IPS-18c (cell line): ENCODE data around the gene TBX5.

ENCODE experiments used
- H3K4me3 ChIP-seq: 2 replicates; pipeline ENCODE4 v1.7.0; 2013; ENCODE audit warnings: low read depth, mild to moderate bottlenecking, low read length, moderate library complexity; ENCODE audit not compliant: insufficient read depth
- H3K9me3 ChIP-seq: one replicate; pipeline ENCODE4 v1.6.1; 2013; ENCODE audit warnings: mild to moderate bottlenecking, low read length, moderate library complexity; ENCODE audit not compliant: control insufficient read depth, insufficient read depth

TBX5 gene

DNA sequence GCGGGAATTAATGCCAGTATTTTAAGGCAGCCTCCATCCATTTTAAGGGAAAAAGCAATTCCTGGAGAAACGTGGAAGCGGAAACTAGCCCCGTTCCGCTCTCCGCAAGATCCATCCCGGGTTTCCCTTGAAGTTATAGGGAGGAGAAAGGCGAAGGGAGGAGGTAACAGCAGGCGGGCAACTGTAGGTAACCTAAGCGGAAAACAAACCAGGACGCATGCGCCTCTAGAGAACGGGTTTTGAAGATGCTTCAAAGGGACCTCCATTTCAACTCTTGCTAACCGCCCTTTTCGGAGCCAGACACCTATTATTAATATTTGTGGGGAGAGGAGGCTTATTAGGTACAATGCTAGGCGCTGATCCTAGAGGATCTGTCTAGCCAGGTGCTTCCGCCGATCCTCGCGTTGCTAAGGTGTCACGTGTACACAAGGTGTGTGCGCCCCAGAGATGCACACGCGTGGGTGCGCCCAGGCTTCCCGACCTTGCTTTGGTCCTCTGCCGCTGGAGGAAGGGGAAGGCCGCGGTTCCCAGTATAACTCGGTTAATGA, 6.2 kb downstream of the TBX5 start:
- peaks cover 4% of the 10 kb centered on the region for H3K9me3 ChIP-seq
- H3K4me3 ChIP-seq, result no peak overlapping the region; the same call in 1 of the 2 replicates

DNA sequence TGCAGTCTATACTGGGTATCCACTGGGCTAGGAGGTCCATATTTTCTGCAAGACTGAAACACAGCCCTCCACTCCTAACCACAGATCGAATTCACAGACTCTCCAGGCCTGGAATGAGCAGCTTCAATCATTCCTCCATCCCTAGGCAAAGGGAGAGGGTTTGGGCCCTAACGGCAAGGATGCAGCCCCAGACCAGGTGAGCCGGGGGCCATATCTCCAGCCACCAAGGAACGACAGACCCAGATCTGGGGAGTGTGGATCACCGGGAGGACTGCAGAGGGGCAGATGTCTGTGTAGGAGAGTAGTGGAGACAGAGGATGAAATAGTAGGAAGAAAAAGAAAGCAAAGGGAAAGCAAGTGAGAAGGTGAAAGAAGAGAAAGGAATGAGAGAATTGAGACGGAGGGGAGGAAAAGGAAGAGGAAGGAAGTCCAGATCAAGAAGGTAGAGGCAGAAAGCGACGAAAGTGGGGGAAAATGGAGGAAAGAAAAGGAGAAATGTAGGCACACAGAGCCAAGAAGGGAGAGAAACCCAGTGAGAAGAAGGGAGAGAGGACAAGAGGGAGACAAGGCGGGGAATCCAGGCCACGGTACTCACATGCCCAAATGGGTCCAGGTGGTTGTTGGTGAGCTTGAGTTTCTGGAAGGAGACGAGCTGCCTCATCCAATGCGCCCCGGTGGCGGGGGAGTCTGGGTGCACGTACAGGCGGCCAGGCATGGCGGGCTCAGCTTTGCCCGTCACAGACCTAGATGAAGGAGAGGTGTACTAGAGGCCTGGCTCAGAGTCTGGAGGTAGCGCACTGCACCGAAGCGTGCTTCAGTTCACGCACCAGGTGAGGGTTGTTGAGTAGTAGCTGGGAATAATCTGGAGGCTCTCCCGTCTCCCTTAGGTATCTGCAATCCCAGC, 7.7 kb downstream of the TBX5 start:
- Histone ChIP-seq H3K4me3 (no peak overlapping the region), H3K9me3 (peaks cover 4% of the 10 kb centered on the region)

DNA sequence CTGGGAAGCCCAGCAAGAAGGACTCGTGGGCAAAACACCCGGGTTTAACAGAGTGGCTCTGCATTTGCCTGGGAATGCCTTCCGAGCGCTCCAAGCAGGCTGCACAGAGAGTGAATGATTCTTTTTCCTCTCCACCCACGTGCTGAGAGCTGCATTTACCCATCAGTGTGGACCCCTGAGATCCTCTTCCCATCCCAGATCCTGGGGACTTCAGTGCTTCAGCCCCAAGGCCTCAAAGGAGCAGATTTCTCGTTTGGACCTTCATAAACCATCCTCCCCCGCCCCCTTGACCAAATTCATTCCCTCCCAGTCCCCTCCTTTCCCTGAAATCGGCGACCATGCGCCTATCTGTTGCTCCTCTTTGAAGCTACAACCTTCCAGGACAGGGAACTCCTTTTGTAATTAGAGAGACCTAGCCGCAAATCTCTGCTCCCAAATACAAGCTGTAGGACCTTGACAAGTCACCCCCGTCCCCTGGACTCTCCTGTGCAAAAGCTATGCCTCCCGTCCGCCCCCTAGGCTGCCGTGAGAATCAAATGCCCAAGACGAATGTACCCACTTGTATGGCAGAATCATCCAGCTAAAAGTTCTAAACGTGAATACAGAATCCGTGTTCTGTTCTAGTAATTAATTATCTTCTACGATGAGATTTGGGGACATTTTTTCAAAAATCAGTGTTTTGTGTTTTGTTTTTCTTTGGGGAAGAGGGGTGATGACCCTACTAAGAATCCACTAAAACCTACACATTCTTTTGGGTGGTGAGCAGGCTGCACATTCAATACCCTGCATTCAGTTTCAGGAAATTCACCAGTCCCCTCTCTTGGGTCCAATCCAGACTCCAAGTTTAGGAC, 8.8 kb downstream of the TBX5 start:
- Histone ChIP-seq H3K4me3 (no peak overlapping the region), H3K9me3 (peaks cover 4% of the 10 kb centered on the region)

DNA sequence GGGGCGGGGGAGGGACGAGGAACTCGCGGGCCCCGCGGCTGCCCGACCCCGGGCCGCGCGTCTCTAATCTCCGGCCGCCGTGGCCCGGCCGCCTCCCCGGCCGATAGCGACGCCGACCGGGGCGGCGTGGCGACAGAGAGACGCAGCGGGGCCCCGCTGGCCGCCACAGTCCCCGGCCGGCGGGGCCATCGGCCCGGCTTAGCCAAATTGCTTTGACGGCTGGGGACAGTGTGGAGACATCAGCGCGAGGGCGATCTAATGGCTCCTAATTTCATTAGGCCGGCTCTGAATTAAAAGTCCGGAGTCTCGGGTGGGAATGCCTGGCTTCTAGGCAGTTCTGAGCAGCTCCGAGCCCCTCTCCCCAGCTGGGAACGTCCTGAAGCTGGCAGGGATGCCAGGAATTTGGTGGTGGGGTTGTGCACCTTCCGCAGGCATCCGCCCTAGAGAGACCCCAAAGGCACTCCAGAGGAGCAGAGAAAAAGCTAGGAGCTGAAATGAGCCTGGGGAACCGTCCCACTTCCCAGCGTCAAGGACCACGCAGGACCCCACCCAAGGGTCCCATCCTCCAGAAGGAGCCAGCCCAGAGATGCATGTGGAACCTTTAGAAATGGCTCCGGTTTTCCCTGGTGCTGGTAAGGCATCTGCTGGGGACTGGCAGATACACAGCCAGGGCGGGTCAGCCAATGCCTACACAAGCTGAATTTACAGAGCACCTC, 9.6 kb downstream of the TBX5 start:
- Histone ChIP-seq H3K9me3 (peaks cover 2% of the 10 kb centered on the region), H3K4me3 (no peak overlapping the region; the same call in 1 of the 2 replicates)

DNA sequence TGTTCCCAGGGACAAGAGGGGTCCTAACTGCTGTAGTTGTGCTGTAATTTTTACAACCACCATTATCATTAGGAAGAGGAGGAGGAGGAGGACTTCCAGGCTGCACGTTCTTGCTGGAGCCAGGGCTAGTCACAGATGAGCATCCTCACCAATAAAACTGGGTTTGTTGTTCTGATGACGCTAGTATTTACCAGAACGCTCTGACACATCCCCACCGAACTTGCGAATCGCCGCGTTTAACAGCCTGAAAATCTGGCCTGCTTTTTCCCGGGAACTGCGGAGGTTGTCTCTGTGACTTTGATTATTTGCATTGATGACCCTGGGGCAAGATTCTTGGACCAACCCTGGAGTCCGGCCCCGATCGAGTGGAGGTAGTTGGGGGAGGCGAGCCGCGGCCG, 10.2 kb downstream of the TBX5 start:
- Histone ChIP-seq H3K9me3 (no peaks in the 10 kb centered on the region), H3K4me3 (no peak overlapping the region; the same call in 1 of the 2 replicates)

DNA sequence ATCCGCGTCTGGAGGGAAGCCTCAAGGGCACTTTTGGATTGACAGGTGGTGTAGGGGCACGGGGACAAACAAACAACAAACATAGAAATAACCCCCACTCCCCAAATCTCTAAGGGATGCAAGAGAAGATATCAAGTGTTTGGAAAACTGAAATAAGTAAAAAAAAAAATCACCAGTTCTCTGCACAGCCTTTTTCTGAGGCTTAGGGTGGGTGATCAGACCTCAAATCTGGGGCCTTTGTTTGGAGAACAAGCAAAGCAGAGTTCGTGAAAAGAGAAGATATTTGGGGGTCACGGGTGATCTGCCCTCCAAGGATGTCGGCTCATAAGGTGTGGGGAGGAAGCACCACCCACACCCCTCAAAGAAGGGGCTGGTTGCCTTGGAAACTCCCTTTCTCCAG, 10.7 kb downstream of the TBX5 start:
- no peak overlapping the region for H3K4me3 ChIP-seq

DNA sequence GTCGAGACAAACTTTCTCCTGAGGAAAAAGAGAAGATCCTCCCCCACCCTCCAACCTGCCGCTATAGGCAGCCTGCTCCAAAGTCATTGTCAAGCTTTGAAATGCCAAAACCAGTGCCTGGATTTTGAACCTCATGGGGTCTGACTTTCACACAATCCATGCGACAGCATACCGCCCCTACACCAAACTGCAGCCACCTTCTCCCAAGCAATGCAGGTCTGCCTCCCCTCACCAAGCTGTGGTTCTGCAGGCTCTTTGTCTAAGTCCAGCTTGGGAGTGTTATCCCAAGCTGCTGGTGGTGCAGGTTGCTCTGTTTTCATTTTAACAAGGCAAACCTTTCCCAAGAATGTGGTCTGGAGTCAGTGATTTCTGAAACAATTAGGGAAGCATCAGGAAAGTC, 12.4 kb downstream of the TBX5 start:
- no peaks in the 10 kb centered on the region for H3K9me3 ChIP-seq

More for the DNA sequence above, 10.7 kb downstream of the TBX5 start:
- no peaks in the 10 kb centered on the region for H3K9me3 ChIP-seq

DNA sequence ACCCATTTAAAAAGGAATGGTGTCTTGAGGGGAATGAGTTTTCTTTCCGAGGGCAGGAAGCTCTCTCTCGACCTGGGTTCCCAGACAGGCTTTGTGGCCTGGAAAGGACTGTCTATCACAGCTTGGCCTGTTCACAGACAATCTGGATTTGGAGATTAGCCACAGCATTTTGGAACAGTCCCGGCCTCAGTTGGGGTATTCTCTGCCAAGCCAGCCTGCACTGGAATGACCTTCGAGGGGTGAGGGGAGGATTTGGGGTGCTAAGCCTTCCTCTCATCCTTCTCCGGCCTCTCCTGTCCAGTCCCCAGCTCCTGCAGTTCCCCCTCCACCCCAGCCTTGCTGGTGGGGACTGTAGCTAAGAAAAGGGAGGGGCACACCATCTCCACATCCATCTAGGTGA, 13.0 kb downstream of the TBX5 start:
- Histone ChIP-seq H3K9me3 (no peaks in the 10 kb centered on the region), H3K4me3 (no peak overlapping the region)

More for the DNA sequence above, 12.4 kb downstream of the TBX5 start:
- H3K4me3 ChIP-seq, result no peak overlapping the region

DNA sequence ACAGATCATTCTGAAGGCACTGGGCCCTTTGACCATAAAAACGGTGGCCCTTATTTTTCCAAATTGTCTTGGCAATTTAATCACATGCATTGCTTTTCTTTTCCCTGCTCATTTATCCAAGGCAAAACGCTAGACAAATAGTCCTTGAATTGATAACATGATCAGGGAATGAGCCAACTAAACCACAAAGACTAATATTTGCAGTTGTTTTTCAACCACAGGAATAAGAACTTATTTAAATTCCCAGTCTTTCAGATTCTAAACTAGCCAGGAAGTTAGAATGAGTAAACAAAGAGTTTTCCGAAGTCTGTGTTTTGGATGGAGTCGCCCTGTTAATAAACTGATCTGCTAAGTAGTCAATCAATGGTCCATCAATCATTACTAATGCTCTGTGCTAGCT, 14.9 kb downstream of the TBX5 start:
- H3K9me3 ChIP-seq, result no peaks in the 10 kb centered on the region
- no peak overlapping the region for H3K4me3 ChIP-seq

DNA sequence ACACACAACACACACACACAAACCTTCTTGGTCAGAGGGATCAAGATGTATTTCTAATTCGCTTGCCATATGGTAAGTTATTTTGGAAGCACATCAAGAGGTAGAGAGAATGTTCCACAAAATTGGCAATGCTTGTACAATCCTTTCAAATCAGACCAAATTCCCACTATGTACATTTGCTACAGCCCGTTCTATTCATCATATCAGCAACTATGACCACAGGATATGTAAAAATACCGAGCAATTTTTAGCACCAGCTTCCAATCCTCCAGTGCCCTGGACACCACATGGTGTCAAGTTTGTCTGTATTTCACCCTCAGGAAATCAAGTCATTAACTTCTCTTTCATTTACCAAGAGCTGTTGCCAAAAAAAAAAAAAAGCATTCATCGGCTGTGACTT, 21.2 kb downstream of the TBX5 start:
- Histone ChIP-seq H3K9me3 (no peaks in the 10 kb centered on the region), H3K4me3 (no peak overlapping the region)

DNA sequence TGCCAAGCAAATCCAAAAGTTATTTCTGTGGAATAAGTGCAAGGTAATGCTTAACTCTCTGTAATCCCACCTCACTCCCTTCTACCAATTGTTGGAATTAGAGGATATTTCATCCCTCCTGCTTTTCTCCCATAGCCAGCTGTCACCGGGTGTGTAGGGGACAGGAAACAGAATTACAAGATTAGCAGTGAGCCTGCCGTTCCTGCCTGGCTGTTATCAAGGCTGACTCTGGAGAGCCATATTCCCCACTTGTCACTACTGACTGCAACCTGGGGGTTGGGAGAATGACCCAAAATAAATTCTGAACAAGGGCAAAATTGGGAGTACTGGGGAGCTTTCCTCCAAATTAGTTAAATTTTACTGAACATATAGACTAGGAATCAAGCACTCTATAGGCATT, 24.8 kb downstream of the TBX5 start:
- Histone ChIP-seq H3K9me3 (no peaks in the 10 kb centered on the region), H3K4me3 (no peak overlapping the region)

DNA sequence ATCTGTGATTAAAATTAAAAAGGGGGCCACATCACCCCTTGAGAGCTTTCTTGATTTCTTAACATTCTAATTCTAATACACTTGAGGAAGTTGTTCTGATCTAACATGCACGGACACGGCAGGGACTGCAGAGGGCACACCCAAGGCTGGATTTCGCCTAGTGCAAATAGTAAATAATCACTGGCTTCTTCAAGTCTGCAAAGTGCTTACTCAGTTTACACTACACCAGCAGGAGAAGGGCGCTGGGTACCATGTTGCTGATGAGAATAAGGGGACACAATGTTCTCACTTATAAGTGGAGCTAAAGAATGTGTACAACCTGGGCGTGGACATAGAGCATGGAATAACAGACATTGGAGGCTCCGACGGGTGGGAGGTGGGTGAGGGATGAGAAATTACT, 34.2 kb downstream of the TBX5 start:
- H3K9me3 ChIP-seq, result peaks cover 3% of the 10 kb centered on the region
- no peak overlapping the region for H3K4me3 ChIP-seq

DNA sequence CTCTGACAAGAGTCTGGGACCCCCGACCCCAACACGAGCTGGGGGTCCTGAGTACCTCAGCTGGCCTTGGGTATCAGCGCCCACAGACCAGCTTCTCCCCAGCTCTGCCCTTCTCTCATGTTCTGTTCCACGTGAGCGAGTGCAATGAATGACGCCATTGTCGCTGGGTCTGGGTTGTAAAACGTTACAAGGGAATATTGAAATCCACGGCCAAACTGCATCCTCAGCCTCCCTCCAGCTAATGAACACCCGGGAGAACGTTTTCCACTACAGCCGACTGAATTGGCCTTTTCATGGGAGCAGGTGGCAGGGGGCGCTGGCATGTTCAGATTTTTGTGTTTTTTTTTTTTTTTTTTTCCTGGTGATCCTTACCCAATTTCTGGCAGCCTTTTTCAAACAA, 34.7 kb downstream of the TBX5 start:
- H3K9me3 ChIP-seq, result peaks cover 3% of the 10 kb centered on the region
- H3K4me3 ChIP-seq, result no peak overlapping the region

DNA sequence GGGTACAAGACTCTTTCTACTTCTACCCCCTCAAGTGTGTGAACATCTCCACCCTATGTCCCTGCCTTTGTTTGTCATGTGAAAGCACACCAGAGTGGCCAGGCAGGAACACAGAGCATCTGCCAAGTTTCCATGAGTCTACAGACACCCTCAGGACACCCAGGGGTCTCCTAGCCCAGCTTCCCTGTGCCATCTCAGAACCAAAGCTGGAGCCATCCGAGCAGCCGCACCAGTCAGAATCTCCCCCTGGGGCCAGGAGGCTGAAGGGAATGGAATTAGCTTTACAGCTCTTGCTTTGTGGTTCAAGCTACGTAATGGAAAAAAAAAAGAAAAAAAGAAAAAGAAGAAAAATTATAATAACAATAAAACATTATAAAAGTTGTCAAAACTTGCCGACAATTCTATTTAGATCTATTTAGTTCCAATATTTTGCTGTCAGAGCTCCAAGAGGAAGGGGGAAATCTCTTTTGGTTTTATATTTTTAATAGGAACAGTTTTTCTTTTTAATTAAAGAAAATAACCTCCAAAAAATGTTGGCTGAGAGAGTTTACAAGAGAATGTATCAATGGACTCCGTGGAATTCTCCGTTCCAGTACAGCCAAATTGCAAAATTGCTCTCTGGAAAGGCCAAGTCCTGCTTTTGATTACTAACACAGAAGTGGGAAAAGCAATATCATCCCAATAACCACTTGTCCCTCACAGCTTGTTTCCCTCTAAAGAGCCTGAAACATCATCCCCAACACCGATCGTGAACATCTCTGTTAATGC, 37.1 kb downstream of the TBX5 start:
- Histone ChIP-seq H3K4me3 (no peak overlapping the region), H3K9me3 (peaks cover 3% of the 10 kb centered on the region)

DNA sequence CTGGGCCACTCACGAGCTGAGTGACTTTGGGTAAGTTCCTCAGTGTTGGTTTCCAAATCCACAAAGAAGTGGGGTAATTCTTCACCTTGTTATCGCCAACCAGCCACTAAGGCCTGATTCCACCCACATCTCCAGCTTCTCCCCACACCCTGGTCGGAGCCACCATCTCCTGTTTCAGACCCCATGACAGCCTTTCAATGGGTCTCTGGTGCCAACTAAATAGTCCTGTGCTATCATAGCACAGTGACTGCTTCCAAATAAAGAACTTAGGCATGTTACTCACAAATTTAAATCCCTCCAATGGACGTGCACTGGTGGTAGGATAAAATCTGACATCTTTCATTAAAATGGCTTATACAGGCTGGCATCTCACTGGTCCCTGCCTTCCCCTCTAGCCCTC, 44.0 kb downstream of the TBX5 start:
- Histone ChIP-seq H3K9me3 (peaks cover 1% of the 10 kb centered on the region), H3K4me3 (no peak overlapping the region)

DNA sequence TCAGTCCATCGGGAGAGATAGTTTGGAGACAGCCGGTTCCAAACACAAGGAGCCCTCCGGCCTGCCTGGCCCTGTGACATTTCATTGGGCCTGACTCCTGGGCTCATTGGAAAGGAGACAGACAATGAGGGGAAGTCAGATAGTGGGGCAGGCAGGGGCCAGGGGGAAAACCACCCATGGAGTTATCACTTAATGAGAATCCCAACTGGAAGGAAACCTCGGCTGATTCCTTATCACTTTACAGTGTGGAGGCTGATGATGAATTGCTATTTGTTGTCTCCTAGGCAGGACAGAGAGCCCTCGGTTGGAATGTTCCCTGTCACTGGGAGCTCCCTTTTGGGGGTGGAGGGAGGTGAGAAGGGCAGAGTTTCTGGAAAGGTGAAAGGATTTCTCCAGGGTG, 44.4 kb downstream of the TBX5 start:
- Histone ChIP-seq H3K9me3 (no peaks in the 10 kb centered on the region), H3K4me3 (no peak overlapping the region)

DNA sequence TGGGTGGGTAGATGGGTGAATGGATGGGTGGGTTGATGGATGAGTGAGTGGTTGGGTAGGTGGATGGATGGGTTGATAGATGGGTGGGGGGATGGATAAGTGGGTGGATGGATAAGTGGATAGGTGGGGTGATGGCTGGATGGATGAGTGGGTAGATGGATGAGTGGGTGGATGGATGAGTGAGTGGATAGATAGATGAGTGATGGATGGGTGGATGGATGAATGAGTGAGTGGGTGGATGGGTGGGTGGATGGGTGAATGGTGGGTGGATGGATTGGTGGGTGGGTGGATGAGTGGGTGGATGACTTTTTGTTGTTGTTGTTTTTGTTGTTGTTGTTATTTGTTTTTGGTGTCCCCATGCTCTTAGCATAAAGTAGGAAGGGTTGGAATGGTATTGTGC, 45.5 kb downstream of the TBX5 start:
- Histone ChIP-seq H3K4me3 (no peak overlapping the region), H3K9me3 (no peaks in the 10 kb centered on the region)
